ENCODE measurements around the gene BGLAP.

- TF ChIP-seq CTCF (IDR thresholded peaks at IDR 0.05) (no peak), POLR2A (IDR thresholded peaks at IDR 0.05) (no peak)
Observed at GRCh38 chr1:156260896-156261295, 18.9 kb downstream of the BGLAP start.

Measured in Peyer's patch (tissue), 4 donors.